Esophagus muscularis mucosa (tissue), 4 donors: Measurements from ENCODE around the gene MLKL. TPM values are rescaled to one million over a fixed set of nuclear protein-coding genes. Genes with fewer than 3 reads are reported as not detected.

Source experiments
- DNase-seq: peaks from one replicate; pipeline ENCODE4 v3.0.0-alpha.2; 2017; ENCODE audit errors: extremely low spot score
- H3K27ac ChIP-seq, 4 donors: fragments of 200-600 bp; sonication (generic); replicated peaks in 1 of 4; 1 replicate in 3 of 4; 2 replicates in 1 of 4; pipeline ENCODE4 v1.5.1; 2016 to 2019; ENCODE audit warnings: mild to moderate bottlenecking in 1 of 4
- H3K27me3 ChIP-seq, 4 donors: fragments of 200-600 bp; sonication (generic); one replicate each; pipeline versions ENCODE4 v1.5.1 to v1.6.0; 2016 to 2019
- H3K36me3 ChIP-seq, 4 donors: fragments of 200-600 bp; sonication (generic); one replicate each; pipeline ENCODE4 v1.5.1; 2016 to 2019
- H3K4me1 ChIP-seq, 4 donors: fragments of 200-600 bp; sonication (generic); one replicate each; pipeline ENCODE4 v1.5.1; 2016 to 2019
- H3K4me3 ChIP-seq, 4 donors: fragments of 200-600 bp; sonication (generic); 1 replicate in 2 of 4; 2 replicates in 2 of 4; pipeline ENCODE4 v1.5.1; 2016 to 2019; ENCODE audit warnings: mild to moderate bottlenecking in 4 of 4, moderate library complexity in 1 of 4
- H3K9me3 ChIP-seq, 4 donors: fragments of 200-600 bp; sonication (generic); 1 replicate in 3 of 4; 2 replicates in 1 of 4; pipeline ENCODE4 v1.5.1; 2016 to 2019
- CTCF ChIP-seq, 3 experiments: fragments of 200-600 bp in 2 of 3; fragments of 450-650 bp in 1 of 3; sonication (generic) in 2 of 3; IDR thresholded peaks; one replicate each; pipeline ENCODE4 v1.5.1; 2017 to 2019; ENCODE audit warnings: antibody characterized with exemption in 3 of 3, mild to moderate bottlenecking in 2 of 3, moderate library complexity in 1 of 3
- EP300 ChIP-seq: sonication (generic); formaldehyde crosslinking; IDR thresholded peaks from one replicate; pipeline ENCODE4 v1.6.1; 2017; ENCODE audit warnings: antibody characterized with exemption
- POLR2A ChIP-seq: fragments of 450-650 bp; IDR thresholded peaks from one replicate; pipeline ENCODE4 v1.6.1; 2017; ENCODE audit warnings: antibody characterized with exemption, moderate library complexity, mild to moderate bottlenecking, low read depth
- POLR2AphosphoS5 ChIP-seq, 2 donors: sonication (generic); formaldehyde crosslinking; IDR thresholded peaks; one replicate each; pipeline ENCODE4 v1.6.1; 2017; ENCODE audit warnings: antibody characterized with exemption in 2 of 2
- WGBS: methylation state at CpG from one replicate; pipeline ENCODE4 v1.1.5; 2018; 5-methylcytosine and 5-hydroxymethylcytosine counted together
- intact Hi-C: fragments of 100-400 bp; cut with DNase I; formaldehyde crosslinking; loops from one replicate; pipeline ENCODE4 v1.15.1; 2023
- total RNA-seq, 4 donors: library from RNA; depleted of rRNA; stranded (reverse); fragments of >200 nt; gene quantifications; one replicate each; pipeline versions ENCODE4 v1.1.0 to v1.2.1, GENCODE V29; 2016

MLKL gene
- total RNA-seq, 4 donors from 2014 or later = 5.8 to 19.9 (median 7.3) TPM

- Histone ChIP-seq H3K4me3 (no peak overlapping the region), H3K27ac (no peak overlapping the region), H3K4me1 (peaks cover 0 to 8% (median 5%) of the 10 kb centered on the region in 4 donors), H3K36me3 (peaks cover 15 to 66% (median 41%) of the 10 kb centered on the region in 4 donors), H3K27me3 (no peaks in the 10 kb centered on the region), H3K9me3 (no peaks in the 10 kb centered on the region)
- intact Hi-C loops = no loop called here
- 88% methylated on average over 6 of the region's 6 CpGs for WGBS
- TF ChIP-seq POLR2AphosphoS5 (IDR thresholded peaks at IDR 0.05) (no peak), POLR2A (no peak), CTCF (IDR thresholded peaks at IDR 0.05) (peak in 2 of 3 experiments; percentile 19 to 46), EP300 (no peak)
- DNase-seq = no peak
Observed at GRCh38 chr16:74650966-74651567, 49.6 kb downstream of the MLKL start.

GRCh38 chr16:74649839-74650504, 50.7 kb downstream of the MLKL start:
- intact Hi-C loops = no loop called here
- Histone ChIP-seq H3K27ac (no peak overlapping the region), H3K4me1 (peaks cover 0 to 8% (median 5%) of the 10 kb centered on the region in 4 donors), H3K4me3 (no peak overlapping the region), H3K9me3 (no peaks in the 10 kb centered on the region), H3K27me3 (no peaks in the 10 kb centered on the region), H3K36me3 (peaks cover 15 to 68% (median 48%) of the 10 kb centered on the region in 4 donors)
- no peak for DNase-seq
- WGBS = 45% methylated on average over 1 of the region's 1 CpG
- TF ChIP-seq EP300 (no peak), CTCF (IDR thresholded peaks at IDR 0.05) (no peak), POLR2A (no peak), POLR2AphosphoS5 (IDR thresholded peaks at IDR 0.05) (no peak)

GRCh38 chr16:74641969-74642368, 58.7 kb downstream of the MLKL start:
- intact Hi-C loops = no loop called here
- H3K27ac ChIP-seq = no peak overlapping the region
- H3K27me3 ChIP-seq = no peaks in the 10 kb centered on the region
- no peaks in the 10 kb centered on the region for H3K9me3 ChIP-seq
- H3K36me3 ChIP-seq = peaks cover 33 to 93% (median 80%) of the 10 kb centered on the region in 4 donors
- no peak for DNase-seq
- TF ChIP-seq EP300 (no peak), POLR2A (no peak), POLR2AphosphoS5 (IDR thresholded peaks at IDR 0.05) (no peak), CTCF (IDR thresholded peaks at IDR 0.05) (no peak)
- 98% methylated on average over 8 of the region's 8 CpGs for WGBS
- no peaks in the 10 kb centered on the region for H3K4me1 ChIP-seq
- no peak overlapping the region for H3K4me3 ChIP-seq

DNA sequence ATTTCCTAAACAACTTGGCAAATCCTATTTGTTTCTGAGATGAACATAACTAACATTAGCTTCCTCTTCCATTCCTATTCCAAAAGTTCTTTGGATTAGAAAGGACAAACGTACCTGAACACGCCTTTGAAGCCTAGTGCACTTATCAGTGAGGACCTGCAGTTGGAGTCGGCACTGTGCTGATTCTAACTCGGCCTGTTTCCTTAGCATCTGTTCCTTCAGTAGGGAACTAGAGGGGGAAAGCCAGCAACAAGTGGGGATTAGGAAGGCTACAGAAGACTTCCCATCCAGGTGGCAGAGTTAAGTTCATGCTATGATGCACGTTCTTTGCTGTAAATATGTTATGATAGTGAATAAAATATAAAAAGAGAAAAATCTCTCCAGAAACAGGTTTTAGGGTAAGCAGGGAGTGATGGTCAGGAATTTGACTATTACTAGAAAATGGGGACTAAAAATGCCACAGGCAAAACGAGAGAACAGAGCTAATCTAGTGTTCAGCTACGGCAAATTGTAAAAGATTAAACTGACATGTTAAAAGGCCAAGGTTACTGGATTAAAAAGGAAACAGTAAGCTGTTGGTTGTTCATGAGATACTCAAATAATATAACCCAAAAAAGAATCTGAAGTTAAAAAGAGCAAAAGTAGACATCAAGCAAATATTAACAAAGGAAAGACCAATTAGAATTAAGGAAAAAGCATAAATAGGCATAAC, 62.8 kb downstream of the MLKL start:
- Histone ChIP-seq H3K27ac (no peak overlapping the region), H3K4me1 (no peaks in the 10 kb centered on the region), H3K36me3 (peaks cover 38 to 95% (median 75%) of the 10 kb centered on the region in 4 donors), H3K4me3 (no peak overlapping the region), H3K27me3 (no peaks in the 10 kb centered on the region), H3K9me3 (no peaks in the 10 kb centered on the region)
- DNase-seq = no peak
- TF ChIP-seq POLR2AphosphoS5 (IDR thresholded peaks at IDR 0.05) (no peak), POLR2A (no peak), CTCF (IDR thresholded peaks at IDR 0.05) (no peak), EP300 (no peak)
- intact Hi-C loops = no loop called here
- 85% methylated on average over 7 of the region's 7 CpGs for WGBS
